ENCODE results near the gene CD151. TPM values are rescaled to one million over a fixed set of nuclear protein-coding genes. Genes with fewer than 3 reads are reported as not detected.

CD151 gene
- polyA plus RNA-seq, 1 donor (not counting 4 experiments of a cell fraction or from before 2014, with no cell fraction given): 434 TPM

DNA sequence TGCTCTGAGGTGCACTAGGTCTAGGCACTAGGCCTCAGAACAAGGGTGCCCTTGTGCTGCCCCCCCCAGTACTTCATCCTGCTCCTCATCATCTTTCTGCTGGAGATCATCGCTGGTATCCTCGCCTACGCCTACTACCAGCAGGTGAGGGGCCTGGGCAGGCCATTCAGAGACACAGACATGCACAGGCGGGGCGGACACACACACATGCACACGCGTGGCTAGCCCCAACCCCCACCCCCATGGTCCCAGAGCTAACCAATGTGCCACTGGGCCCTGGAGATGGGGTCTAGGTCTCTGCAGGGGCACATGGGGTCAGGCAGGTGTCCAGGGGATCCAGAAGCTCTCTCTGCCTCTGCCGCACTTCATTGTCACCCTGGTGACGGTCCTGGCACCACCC lies 3.9 kb downstream of the CD151 start:
- Histone ChIP-seq H4K20me1 (ENCODE audit: control insufficient read depth, extremely low read depth, insufficient read depth, low read length) (peaks cover 16% of the 10 kb centered on the region), H3K36me3 (ENCODE audit: control insufficient read depth in 2 of 2, extremely low read depth in 1 of 2, insufficient read depth in 2 of 2, low read length in 2 of 2) (peaks cover 28 to 30% of the 10 kb centered on the region in 2 experiments), H3K4me2 (ENCODE audit: control insufficient read depth, extremely low read depth, insufficient read depth, low read depth, low read length) (no peak overlapping the region), H3K27ac (ENCODE audit: control insufficient read depth, insufficient read depth, low read length) (no peak overlapping the region), H3K9ac (ENCODE audit: control insufficient read depth, extremely low read depth, insufficient read depth, low read length) (no peak overlapping the region), H3K79me2 (ENCODE audit: control insufficient read depth, insufficient read depth, low read length) (peaks cover 66% of the 10 kb centered on the region), H3K9me1 (ENCODE audit: control insufficient read depth, extremely low read depth, insufficient read depth, low read length) (peaks cover 3% of the 10 kb centered on the region), H3K27me3 (ENCODE audit: control insufficient read depth, extremely low read depth, insufficient read depth, low read length) (no peaks in the 10 kb centered on the region), H3K9me3 (ENCODE audit: control insufficient read depth, low read depth, low read length) (no peaks in the 10 kb centered on the region), H3K4me1 (ENCODE audit: control insufficient read depth, extremely low read depth, insufficient read depth, low read length) (peaks cover 41% of the 10 kb centered on the region), H2AFZ (ENCODE audit: control insufficient read depth, low read length) (no peak overlapping the region), H3K4me3 (ENCODE audit: control insufficient read depth in 2 of 3, extremely low read depth in 1 of 3, insufficient read depth in 2 of 3, low read depth in 1 of 3, low read length in 3 of 3) (no peak overlapping the region)
- FAIRE-seq (no peak), DNase-seq (ENCODE audit: low read depth, low spot score) (no peak)
- TF ChIP-seq, protein P1, sequence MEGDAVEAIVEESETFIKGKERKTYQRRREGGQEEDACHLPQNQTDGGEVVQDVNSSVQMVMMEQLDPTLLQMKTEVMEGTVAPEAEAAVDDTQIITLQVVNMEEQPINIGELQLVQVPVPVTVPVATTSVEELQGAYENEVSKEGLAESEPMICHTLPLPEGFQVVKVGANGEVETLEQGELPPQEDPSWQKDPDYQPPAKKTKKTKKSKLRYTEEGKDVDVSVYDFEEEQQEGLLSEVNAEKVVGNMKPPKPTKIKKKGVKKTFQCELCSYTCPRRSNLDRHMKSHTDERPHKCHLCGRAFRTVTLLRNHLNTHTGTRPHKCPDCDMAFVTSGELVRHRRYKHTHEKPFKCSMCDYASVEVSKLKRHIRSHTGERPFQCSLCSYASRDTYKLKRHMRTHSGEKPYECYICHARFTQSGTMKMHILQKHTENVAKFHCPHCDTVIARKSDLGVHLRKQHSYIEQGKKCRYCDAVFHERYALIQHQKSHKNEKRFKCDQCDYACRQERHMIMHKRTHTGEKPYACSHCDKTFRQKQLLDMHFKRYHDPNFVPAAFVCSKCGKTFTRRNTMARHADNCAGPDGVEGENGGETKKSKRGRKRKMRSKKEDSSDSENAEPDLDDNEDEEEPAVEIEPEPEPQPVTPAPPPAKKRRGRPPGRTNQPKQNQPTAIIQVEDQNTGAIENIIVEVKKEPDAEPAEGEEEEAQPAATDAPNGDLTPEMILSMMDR (optimal IDR thresholded peaks at IDR 0.05 in 1 of 3, IDR thresholded peaks at IDR 0.05 in 1 of 3, conservative IDR thresholded peaks at IDR 0.05 in 1 of 3; ENCODE audit: extremely low read depth in 1 of 3, insufficient read depth in 2 of 3, low read length in 3 of 3): no peak
- no peak for TF ChIP-seq EZH2 (IDR thresholded peaks at IDR 0.05; ENCODE audit: low read length)
- dilution Hi-C loops (cut with MboI; ENCODE audit: extremely low pct_ligation_motif_present, low sequenced_read_pairs): no loop called here

DNA sequence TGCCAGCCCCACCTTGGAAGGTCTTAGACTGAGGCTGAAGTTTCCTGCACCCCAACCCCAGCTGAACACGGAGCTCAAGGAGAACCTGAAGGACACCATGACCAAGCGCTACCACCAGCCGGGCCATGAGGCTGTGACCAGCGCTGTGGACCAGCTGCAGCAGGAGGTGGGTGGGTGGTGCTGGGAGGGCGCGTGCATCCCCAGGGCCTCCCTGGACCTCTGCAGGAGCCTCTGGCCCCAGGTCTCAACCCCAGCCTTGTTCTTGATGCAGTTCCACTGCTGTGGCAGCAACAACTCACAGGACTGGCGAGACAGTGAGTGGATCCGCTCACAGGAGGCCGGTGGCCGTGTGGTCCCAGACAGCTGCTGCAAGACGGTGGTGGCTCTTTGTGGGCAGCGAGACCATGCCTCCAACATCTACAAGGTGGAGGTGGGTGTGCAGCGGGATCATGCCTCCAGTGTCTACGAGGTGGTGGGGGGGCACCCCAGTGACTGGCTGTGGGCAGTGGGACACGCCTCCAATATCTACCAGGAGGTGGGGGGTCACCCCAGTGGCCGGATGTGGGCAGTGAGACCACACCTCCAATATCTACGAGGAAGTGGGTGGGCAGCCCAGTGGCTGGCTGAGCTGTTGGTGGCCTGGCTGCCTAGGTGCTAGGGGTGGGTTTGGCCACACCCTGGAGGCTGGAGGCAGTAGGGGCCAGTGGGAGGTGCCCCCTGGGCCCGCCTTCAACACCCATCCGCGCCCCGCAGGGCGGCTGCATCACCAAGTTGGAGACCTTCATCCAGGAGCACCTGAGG lies 4.6 kb downstream of the CD151 start:
- H3K36me3 ChIP-seq (ENCODE audit: control insufficient read depth in 2 of 2, extremely low read depth in 1 of 2, insufficient read depth in 2 of 2, low read length in 2 of 2): peaks cover 28 to 30% of the 10 kb centered on the region in 2 experiments
- peaks cover 3% of the 10 kb centered on the region for H3K9me1 ChIP-seq (ENCODE audit: control insufficient read depth, extremely low read depth, insufficient read depth, low read length)
- FAIRE-seq: no peak
- no peak for DNase-seq (ENCODE audit: low read depth, low spot score)
- H3K4me2 ChIP-seq (ENCODE audit: control insufficient read depth, extremely low read depth, insufficient read depth, low read depth, low read length): no peak overlapping the region
- peaks cover 37% of the 10 kb centered on the region for H3K4me1 ChIP-seq (ENCODE audit: control insufficient read depth, extremely low read depth, insufficient read depth, low read length)
- peaks cover 73% of the 10 kb centered on the region for H3K79me2 ChIP-seq (ENCODE audit: control insufficient read depth, insufficient read depth, low read length)
- H2AFZ ChIP-seq (ENCODE audit: control insufficient read depth, low read length): no peak overlapping the region
- H3K27ac ChIP-seq (ENCODE audit: control insufficient read depth, insufficient read depth, low read length): no peak overlapping the region
- H3K4me3 ChIP-seq (ENCODE audit: control insufficient read depth in 2 of 3, extremely low read depth in 1 of 3, insufficient read depth in 2 of 3, low read depth in 1 of 3, low read length in 3 of 3): no peak overlapping the region
- dilution Hi-C loops (cut with MboI; ENCODE audit: extremely low pct_ligation_motif_present, low sequenced_read_pairs): no loop called here
- H3K9me3 ChIP-seq (ENCODE audit: control insufficient read depth, low read depth, low read length): no peaks in the 10 kb centered on the region
- peaks cover 21% of the 10 kb centered on the region for H4K20me1 ChIP-seq (ENCODE audit: control insufficient read depth, extremely low read depth, insufficient read depth, low read length)
- H3K27me3 ChIP-seq (ENCODE audit: control insufficient read depth, extremely low read depth, insufficient read depth, low read length): no peaks in the 10 kb centered on the region
- TF ChIP-seq EZH2 (IDR thresholded peaks at IDR 0.05; ENCODE audit: low read length): no peak
- H3K9ac ChIP-seq (ENCODE audit: control insufficient read depth, extremely low read depth, insufficient read depth, low read length): no peak overlapping the region
